B cell (primary cell): ENCODE data around the gene OR6P1. TPM values are rescaled to one million over a fixed set of nuclear protein-coding genes. Genes with fewer than 3 reads are reported as not detected.

Source experiments
- ATAC-seq: fragments of 200-7000 bp; cut with Tn5 transposase; one replicate; pipeline ENCODE4 v1.10.0; 2021; ENCODE audit warnings: low read depth, mild to moderate bottlenecking, moderate number of reproducible peaks, moderate library complexity
- CTCF ChIA-PET: fragments of 350-600 bp; sonication (Branson Sonifier 250); formaldehyde crosslinking; loops from one replicate; lab custom pipeline; 2021; ENCODE audit warnings: antibody characterized with exemption, inconsistent platforms; lab: Charles Lee
- POLR2A ChIA-PET: fragments of 350-600 bp; sonication (Branson Sonifier 250); formaldehyde crosslinking; loops from one replicate; lab custom pipeline; 2021; ENCODE audit warnings: antibody characterized with exemption; lab: Charles Lee
- DNase-seq: peaks from one replicate; pipeline ENCODE4 v3.0.0; 2013
- H2AFZ ChIP-seq: 2 replicates; pipeline ENCODE4 v1.6.1; 2012; ENCODE audit warnings: mild to moderate bottlenecking, low read depth, low read length; ENCODE audit not compliant: insufficient read depth, poor library complexity, severe bottlenecking
- H3K27ac ChIP-seq, 2 donors: 1 replicate in 1 of 2; 2 replicates in 1 of 2; pipeline ENCODE4 v1.5.1; 2012 to 2013; ENCODE audit warnings: low read length in 2 of 2, mild to moderate bottlenecking in 2 of 2, moderate library complexity in 1 of 2
- H3K27me3 ChIP-seq, 4 experiments: fragments of 200-600 bp in 1 of 4; sonication (generic) in 1 of 4; replicated peaks in 1 of 4; 1 replicate in 2 of 4; 2 replicates in 2 of 4; pipeline versions ENCODE4 v1.6.1 to v1.7.0; 2013 to 2016; ENCODE audit warnings: low read length in 3 of 4, mild to moderate bottlenecking in 2 of 4, mixed read lengths in 1 of 4, moderate library complexity in 1 of 4; ENCODE audit not compliant: insufficient read depth in 4 of 4, control insufficient read depth in 3 of 4; ENCODE audit errors: control extremely low read depth in 1 of 4
- H3K36me3 ChIP-seq, 2 experiments: replicated peaks in 1 of 2; 1 replicate in 1 of 2; 2 replicates in 1 of 2; pipeline versions ENCODE4 v1.6.1 to v1.7.1; 2013; ENCODE audit warnings: low read length in 1 of 2; ENCODE audit not compliant: insufficient read depth in 2 of 2, control insufficient read depth in 1 of 2; ENCODE audit errors: control extremely low read depth in 1 of 2, extremely low read depth in 1 of 2
- H3K4me1 ChIP-seq, 2 donors: fragments of 200-600 bp in 1 of 2; sonication (generic) in 1 of 2; 1 replicate in 1 of 2; 2 replicates in 1 of 2; pipeline versions ENCODE4 v1.5.1 to v1.6.1; 2013 to 2017; ENCODE audit warnings: low read length in 2 of 2; ENCODE audit not compliant: control insufficient read depth in 2 of 2, insufficient read depth in 2 of 2
- H3K4me2 ChIP-seq: replicated peaks from 2 replicates; pipeline ENCODE3; 2012; ENCODE audit warnings: mild to moderate bottlenecking, low read depth, low read length; ENCODE audit not compliant: poor library complexity, severe bottlenecking
- H3K4me3 ChIP-seq, 5 experiments: fragments of 200-600 bp in 1 of 5; sonication (generic) in 1 of 5; 1 replicate in 3 of 5; 2 replicates in 2 of 5; pipeline versions ENCODE4 v1.5.1 to v1.7.0; 2011 to 2016; ENCODE audit warnings: low read length in 4 of 5, mild to moderate bottlenecking in 4 of 5, low read depth in 2 of 5, control low read depth in 1 of 5, moderate library complexity in 1 of 5; ENCODE audit not compliant: insufficient read depth in 1 of 5; ENCODE audit errors: control extremely low read depth in 1 of 5, extremely low read depth in 1 of 5
- H3K79me2 ChIP-seq: fragments of 200-600 bp; sonication (generic); one replicate; pipeline ENCODE4 v1.6.0; 2016; ENCODE audit warnings: low read length; ENCODE audit not compliant: control insufficient read depth, insufficient read depth
- H3K9ac ChIP-seq: fragments of 200-600 bp; sonication (generic); 2 replicates; pipeline ENCODE4 v1.6.1; 2017; ENCODE audit warnings: mild to moderate bottlenecking, low read length, moderate library complexity
- H3K9me3 ChIP-seq, 3 donors: one replicate each; pipeline versions ENCODE4 v1.6.1 to v1.7.1; 2013; ENCODE audit warnings: low read length in 2 of 3; ENCODE audit not compliant: control insufficient read depth in 2 of 3, insufficient read depth in 1 of 3; ENCODE audit errors: control extremely low read depth in 1 of 3
- H4K20me1 ChIP-seq: 2 replicates; pipeline ENCODE4 v1.6.0; 2012; ENCODE audit warnings: mild to moderate bottlenecking, low read length; ENCODE audit not compliant: insufficient read depth, control insufficient read depth, poor library complexity, severe bottlenecking
- H3K27ac Mint-ChIP-seq: one replicate; pipeline ENCODE4 v1.8.0; 2021; ENCODE audit warnings: mixed read lengths
- H3K27me3 Mint-ChIP-seq: one replicate; pipeline ENCODE4 v1.8.0; 2021; ENCODE audit warnings: mixed read lengths
- H3K4me1 Mint-ChIP-seq: one replicate; pipeline ENCODE4 v1.8.0; 2021; ENCODE audit warnings: mixed read lengths
- H3K4me3 Mint-ChIP-seq: one replicate; pipeline ENCODE4 v1.8.0; 2021; ENCODE audit warnings: mixed read lengths
- H3K9me3 Mint-ChIP-seq: one replicate; pipeline ENCODE4 v1.8.0; 2022; ENCODE audit warnings: mixed read lengths; ENCODE audit not compliant: insufficient read depth
- EZH2 ChIP-seq: IDR thresholded peaks from 2 replicates; pipeline ENCODE4 v1.6.1; 2012; ENCODE audit warnings: borderline replicate concordance, low read depth, mild to moderate bottlenecking, moderate library complexity, low read length; ENCODE audit not compliant: insufficient read depth, poor library complexity, severe bottlenecking
- WGBS: methylation state at CpG from one replicate; pipeline ENCODE4 v1.1.5; 2013; ENCODE audit warnings: missing lambda C conversion rate; ENCODE audit not compliant: insufficient coverage; 5-methylcytosine and 5-hydroxymethylcytosine counted together
- intact Hi-C: fragments of 100-400 bp; cut with micrococcal nuclease; formaldehyde crosslinking; loops from one replicate; pipeline ENCODE4 v1.10.0; 2022
- polyA plus RNA-seq: library from polyadenylated mRNA; depleted of rRNA; stranded (reverse); fragments of >200 nt; gene quantifications from 2 replicates; pipeline ENCODE4 v1.2.3, GENCODE V29; 2012
- total RNA-seq, 2 donors: library from RNA; stranded (reverse); fragments of 120-200 nt in 1 of 2; gene quantifications; 1 replicate in 1 of 2; 2 replicates in 1 of 2; pipeline versions ENCODE4 v1.2.3 to v1.2.4, GENCODE V29; 2013 to 2022
- TF ChIP-seq, protein P1 (sequence below): fragments of 200-600 bp; IDR thresholded peaks from one replicate; pipeline ENCODE4 v1.8.0; 2022; ENCODE audit warnings: antibody characterized with exemption, mild to moderate bottlenecking

Gene OR6P1
- total and polyA plus RNA-seq, 2 donors (not counting 1 experiment from before 2014, with no cell fraction given) = not detected

DNA sequence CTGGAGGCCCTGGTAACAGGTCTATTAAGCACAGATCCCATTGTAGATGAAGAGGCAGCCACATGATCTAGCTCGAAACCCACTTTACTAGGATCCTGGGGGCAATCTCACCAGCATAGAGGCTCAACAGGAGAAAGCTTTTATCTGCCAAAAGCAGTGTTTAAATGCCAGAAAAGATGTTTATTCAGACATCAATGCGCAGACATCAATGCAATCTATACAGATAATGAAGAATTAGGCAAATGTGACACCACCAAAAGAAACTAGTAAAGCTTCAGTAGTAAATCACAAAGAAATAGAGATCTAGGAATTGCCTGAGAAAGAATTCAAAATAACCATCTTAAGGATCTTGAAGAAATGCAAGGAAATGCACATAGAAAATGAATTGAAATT, 48.7 kb downstream of the OR6P1 start:
- Histone ChIP-seq H3K9me3 (no peaks in the 10 kb centered on the region), H3K79me2 (no peaks in the 10 kb centered on the region), H3K27ac (no peak overlapping the region), H3K9ac (no peak overlapping the region), H3K36me3 (no peaks in the 10 kb centered on the region), H3K27me3 (peaks cover 0 to 9% (median 8%) of the 10 kb centered on the region in 4 experiments), H2AFZ (no peak overlapping the region), H3K4me3 (no peak overlapping the region), H3K4me2 (no peak overlapping the region), H3K4me1 (no peaks in the 10 kb centered on the region), H4K20me1 (no peaks in the 10 kb centered on the region)
- TF ChIP-seq EZH2 = no peak
- TF ChIP-seq, protein P1, sequence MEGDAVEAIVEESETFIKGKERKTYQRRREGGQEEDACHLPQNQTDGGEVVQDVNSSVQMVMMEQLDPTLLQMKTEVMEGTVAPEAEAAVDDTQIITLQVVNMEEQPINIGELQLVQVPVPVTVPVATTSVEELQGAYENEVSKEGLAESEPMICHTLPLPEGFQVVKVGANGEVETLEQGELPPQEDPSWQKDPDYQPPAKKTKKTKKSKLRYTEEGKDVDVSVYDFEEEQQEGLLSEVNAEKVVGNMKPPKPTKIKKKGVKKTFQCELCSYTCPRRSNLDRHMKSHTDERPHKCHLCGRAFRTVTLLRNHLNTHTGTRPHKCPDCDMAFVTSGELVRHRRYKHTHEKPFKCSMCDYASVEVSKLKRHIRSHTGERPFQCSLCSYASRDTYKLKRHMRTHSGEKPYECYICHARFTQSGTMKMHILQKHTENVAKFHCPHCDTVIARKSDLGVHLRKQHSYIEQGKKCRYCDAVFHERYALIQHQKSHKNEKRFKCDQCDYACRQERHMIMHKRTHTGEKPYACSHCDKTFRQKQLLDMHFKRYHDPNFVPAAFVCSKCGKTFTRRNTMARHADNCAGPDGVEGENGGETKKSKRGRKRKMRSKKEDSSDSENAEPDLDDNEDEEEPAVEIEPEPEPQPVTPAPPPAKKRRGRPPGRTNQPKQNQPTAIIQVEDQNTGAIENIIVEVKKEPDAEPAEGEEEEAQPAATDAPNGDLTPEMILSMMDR = no peak
- H3K9me3 Mint-ChIP-seq = no peaks in the 10 kb centered on the region
- ChIA-PET CTCF (interaction anchor here (1.9 kb wide), 1 partner anchor 318 kb away, joined by 6 read pairs; no protein-coding TSS in a partner anchor), POLR2A (no interaction called here)
- intact Hi-C loops = no loop called here
- WGBS = no CpG with 5 or more reads among the region's 2 CpGs
- H3K27me3 Mint-ChIP-seq = peaks cover 26% of the 10 kb centered on the region
- H3K4me1 Mint-ChIP-seq = no peaks in the 10 kb centered on the region
- no peak for ATAC-seq
- H3K4me3 Mint-ChIP-seq = no peak overlapping the region
- H3K27ac Mint-ChIP-seq = no peak overlapping the region
- DNase-seq = no peak

GRCh38 chr1:158520955-158521665, 49.3 kb downstream of the OR6P1 start:
- intact Hi-C loops = no loop called here
- DNase-seq (no peak), ATAC-seq (no peak)
- no peak overlapping the region for H2AFZ ChIP-seq
- Mint-ChIP-seq H3K4me3 (no peak overlapping the region), H3K27ac (no peak overlapping the region), H3K4me1 (no peaks in the 10 kb centered on the region), H3K9me3 (no peaks in the 10 kb centered on the region), H3K27me3 (peaks cover 26% of the 10 kb centered on the region)
- H3K27ac ChIP-seq = no peak overlapping the region
- no peak overlapping the region for H3K4me3 ChIP-seq
- CTCF ChIA-PET = interaction anchor here (1.5 to 1.9 kb wide), 2 partner anchors 274 to 317 kb away, joined by 3 to 6 read pairs; no protein-coding TSS in a partner anchor
- H3K27me3 ChIP-seq = peaks cover 0 to 9% (median 8%) of the 10 kb centered on the region in 4 experiments
- H3K9me3 ChIP-seq = no peaks in the 10 kb centered on the region
- WGBS = 100% methylated on average over 3 of the region's 3 CpGs
- POLR2A ChIA-PET = no interaction called here
- H3K79me2 ChIP-seq = no peaks in the 10 kb centered on the region
- H3K9ac ChIP-seq = no peak overlapping the region
- no peaks in the 10 kb centered on the region for H4K20me1 ChIP-seq
- TF ChIP-seq, protein P1 = no peak
- TF ChIP-seq EZH2 = no peak
- H3K36me3 ChIP-seq = no peaks in the 10 kb centered on the region
- no peaks in the 10 kb centered on the region for H3K4me1 ChIP-seq
- no peak overlapping the region for H3K4me2 ChIP-seq
